Ishikawa (cell line): ENCODE measurements around the gene TP73.

Experiments
- CEBPB ChIP-seq: IDR thresholded peaks from 2 replicates; pipeline ENCODE4 v1.6.1; 2012
- CREB1 ChIP-seq: IDR thresholded peaks from 2 replicates; pipeline ENCODE4 v1.6.1; 2012; ENCODE audit warnings: low read depth
- EGR1 ChIP-seq: IDR thresholded peaks from 2 replicates; pipeline ENCODE4 v1.6.1; 2012
- EP300 ChIP-seq: IDR thresholded peaks from 2 replicates; pipeline ENCODE4 v1.6.1; 2012; ENCODE audit warnings: borderline replicate concordance
- FOXM1 ChIP-seq: IDR thresholded peaks from 2 replicates; pipeline ENCODE4 v1.6.1; 2012; ENCODE audit warnings: low read depth, borderline replicate concordance
- MAX ChIP-seq: IDR thresholded peaks from 2 replicates; pipeline ENCODE4 v1.6.1; 2012
- NFIC ChIP-seq: IDR thresholded peaks from 2 replicates; pipeline ENCODE4 v1.6.1; 2012
- RAD21 ChIP-seq: IDR thresholded peaks from 2 replicates; pipeline ENCODE4 v1.6.1; 2012; ENCODE audit warnings: low read depth
- TAF1 ChIP-seq: IDR thresholded peaks from 2 replicates; pipeline ENCODE4 v1.6.1; 2012; ENCODE audit warnings: low read depth, mild to moderate bottlenecking
- TCF12 ChIP-seq: IDR thresholded peaks from 2 replicates; pipeline ENCODE4 v1.6.1; 2012; ENCODE audit warnings: low read depth
- TEAD4 ChIP-seq: IDR thresholded peaks from 2 replicates; pipeline ENCODE4 v1.6.1; 2012
- YY1 ChIP-seq: IDR thresholded peaks from 2 replicates; pipeline ENCODE4 v1.6.1; 2012; ENCODE audit warnings: low read depth
- ZBTB7A ChIP-seq: IDR thresholded peaks from 2 replicates; pipeline ENCODE4 v1.6.1; 2012; ENCODE audit warnings: low read depth
- TF ChIP-seq, protein P1 (sequence below): IDR thresholded peaks from 2 replicates; pipeline ENCODE4 v1.6.1; 2012
- TF ChIP-seq, protein P2 (sequence below): IDR thresholded peaks from 2 replicates; pipeline ENCODE4 v1.6.1; 2012; ENCODE audit warnings: low read depth, mild to moderate bottlenecking

Gene TP73

GRCh38 chr1:3633344-3634058, 18.8 kb upstream of the TP73 start:
- TF ChIP-seq FOXM1, result no peak
- TF ChIP-seq, protein P1, sequence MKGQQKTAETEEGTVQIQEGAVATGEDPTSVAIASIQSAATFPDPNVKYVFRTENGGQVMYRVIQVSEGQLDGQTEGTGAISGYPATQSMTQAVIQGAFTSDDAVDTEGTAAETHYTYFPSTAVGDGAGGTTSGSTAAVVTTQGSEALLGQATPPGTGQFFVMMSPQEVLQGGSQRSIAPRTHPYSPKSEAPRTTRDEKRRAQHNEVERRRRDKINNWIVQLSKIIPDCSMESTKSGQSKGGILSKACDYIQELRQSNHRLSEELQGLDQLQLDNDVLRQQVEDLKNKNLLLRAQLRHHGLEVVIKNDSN, result no peak
- TF ChIP-seq, protein P2, sequence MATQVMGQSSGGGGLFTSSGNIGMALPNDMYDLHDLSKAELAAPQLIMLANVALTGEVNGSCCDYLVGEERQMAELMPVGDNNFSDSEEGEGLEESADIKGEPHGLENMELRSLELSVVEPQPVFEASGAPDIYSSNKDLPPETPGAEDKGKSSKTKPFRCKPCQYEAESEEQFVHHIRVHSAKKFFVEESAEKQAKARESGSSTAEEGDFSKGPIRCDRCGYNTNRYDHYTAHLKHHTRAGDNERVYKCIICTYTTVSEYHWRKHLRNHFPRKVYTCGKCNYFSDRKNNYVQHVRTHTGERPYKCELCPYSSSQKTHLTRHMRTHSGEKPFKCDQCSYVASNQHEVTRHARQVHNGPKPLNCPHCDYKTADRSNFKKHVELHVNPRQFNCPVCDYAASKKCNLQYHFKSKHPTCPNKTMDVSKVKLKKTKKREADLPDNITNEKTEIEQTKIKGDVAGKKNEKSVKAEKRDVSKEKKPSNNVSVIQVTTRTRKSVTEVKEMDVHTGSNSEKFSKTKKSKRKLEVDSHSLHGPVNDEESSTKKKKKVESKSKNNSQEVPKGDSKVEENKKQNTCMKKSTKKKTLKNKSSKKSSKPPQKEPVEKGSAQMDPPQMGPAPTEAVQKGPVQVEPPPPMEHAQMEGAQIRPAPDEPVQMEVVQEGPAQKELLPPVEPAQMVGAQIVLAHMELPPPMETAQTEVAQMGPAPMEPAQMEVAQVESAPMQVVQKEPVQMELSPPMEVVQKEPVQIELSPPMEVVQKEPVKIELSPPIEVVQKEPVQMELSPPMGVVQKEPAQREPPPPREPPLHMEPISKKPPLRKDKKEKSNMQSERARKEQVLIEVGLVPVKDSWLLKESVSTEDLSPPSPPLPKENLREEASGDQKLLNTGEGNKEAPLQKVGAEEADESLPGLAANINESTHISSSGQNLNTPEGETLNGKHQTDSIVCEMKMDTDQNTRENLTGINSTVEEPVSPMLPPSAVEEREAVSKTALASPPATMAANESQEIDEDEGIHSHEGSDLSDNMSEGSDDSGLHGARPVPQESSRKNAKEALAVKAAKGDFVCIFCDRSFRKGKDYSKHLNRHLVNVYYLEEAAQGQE, result no peak
- TF ChIP-seq NFIC, result no peak
- no peak for TF ChIP-seq MAX
- TF ChIP-seq TAF1, result no peak
- no peak for TF ChIP-seq EGR1
- no peak for TF ChIP-seq CREB1
- TF ChIP-seq EP300, result no peak
- no peak for TF ChIP-seq YY1
- TF ChIP-seq TEAD4, result no peak
- TF ChIP-seq CEBPB, result no peak
- no peak for TF ChIP-seq TCF12
- TF ChIP-seq ZBTB7A, result no peak
- TF ChIP-seq RAD21, result no peak

DNA sequence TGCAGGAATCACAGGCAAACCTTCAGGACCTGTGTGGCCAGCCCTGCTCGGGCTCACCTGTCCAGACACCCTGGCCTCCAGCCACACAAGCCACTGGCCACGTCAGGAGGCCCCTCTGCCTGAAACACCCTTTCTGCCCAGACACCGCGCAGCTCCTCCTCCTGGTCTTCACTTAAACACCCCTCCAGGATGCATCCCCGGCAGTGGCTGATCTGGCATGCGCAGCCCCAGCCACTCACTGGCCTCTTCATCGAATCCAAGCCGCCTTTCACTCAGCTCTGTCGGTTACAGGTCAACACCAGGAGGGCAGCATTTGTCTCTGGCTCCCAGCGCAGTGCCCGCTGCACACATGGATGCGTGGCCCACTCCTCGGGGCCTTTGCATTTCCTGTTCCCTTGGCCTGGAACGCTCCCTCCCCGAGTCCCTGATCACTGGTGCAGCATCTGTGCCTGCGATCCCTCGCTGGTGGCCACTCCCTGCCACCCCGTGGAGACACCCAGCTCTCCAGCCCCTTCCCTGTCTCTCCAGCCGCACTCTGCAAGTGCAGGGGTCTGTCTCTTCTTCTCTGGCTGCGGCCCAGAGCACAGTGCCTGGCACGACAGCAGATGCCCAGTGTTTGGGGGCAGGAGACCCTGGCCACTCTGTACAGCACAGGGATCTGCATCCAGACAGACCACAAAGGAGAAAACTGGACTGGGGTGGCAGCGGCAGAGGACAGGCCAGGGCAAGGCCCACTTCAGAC, 18.1 kb upstream of the TP73 start:
- TF ChIP-seq CEBPB, result no peak
- no peak for TF ChIP-seq RAD21
- TF ChIP-seq, protein P1, result no peak
- no peak for TF ChIP-seq TAF1
- no peak for TF ChIP-seq TEAD4
- TF ChIP-seq YY1, result no peak
- no peak for TF ChIP-seq ZBTB7A
- no peak for TF ChIP-seq EGR1
- TF ChIP-seq MAX, result no peak
- TF ChIP-seq NFIC, result no peak
- TF ChIP-seq EP300, result no peak
- no peak for TF ChIP-seq TCF12
- TF ChIP-seq FOXM1, result no peak

DNA sequence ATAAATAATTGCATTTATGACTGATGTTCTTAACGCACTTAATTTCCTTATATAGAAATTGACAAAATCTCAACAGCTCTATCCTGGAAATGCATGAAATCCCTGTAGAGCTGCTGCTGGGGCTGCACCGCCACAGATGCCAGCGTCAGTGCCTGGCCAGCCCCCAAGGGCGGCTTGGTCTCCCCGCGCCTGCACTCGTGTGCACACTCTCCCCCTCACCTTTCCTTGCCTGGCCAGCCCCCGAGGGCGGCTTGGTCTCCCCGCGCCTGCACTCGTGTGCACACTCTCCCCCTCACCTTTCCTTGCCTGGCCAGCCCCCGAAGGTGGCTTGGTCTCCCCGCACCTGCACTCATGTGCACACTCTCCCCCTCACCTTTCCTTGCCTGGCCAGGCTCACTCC, 16.2 kb upstream of the TP73 start:
- TF ChIP-seq EP300 (no peak), YY1 (no peak), TEAD4 (no peak), CREB1 (no peak), NFIC (no peak), TCF12 (no peak), EGR1 (no peak), CEBPB (no peak), FOXM1 (no peak), MAX (no peak), ZBTB7A (no peak), TAF1 (no peak), RAD21 (no peak)
- TF ChIP-seq, protein P1, result no peak
- TF ChIP-seq, protein P2, result no peak

DNA sequence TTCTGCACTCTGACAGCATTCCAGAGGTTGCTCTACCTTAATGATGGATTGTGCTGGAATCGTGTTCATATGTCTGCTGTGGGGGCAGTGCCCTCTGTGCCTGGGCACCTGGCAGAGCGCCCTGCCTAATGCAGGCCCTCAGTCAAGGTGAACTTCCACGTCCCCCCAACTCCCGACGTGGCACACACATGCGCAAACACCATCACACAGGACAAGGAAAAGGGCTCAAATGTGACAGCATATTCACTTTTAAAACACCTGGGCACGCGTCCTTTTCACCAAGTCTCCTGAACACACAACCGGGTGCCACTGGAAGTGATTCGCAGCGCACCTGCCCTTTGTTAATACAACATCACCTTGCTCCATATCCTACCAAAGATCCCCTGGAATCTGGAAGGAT, 15.8 kb upstream of the TP73 start:
- TF ChIP-seq TCF12, result no peak
- no peak for TF ChIP-seq TEAD4
- no peak for TF ChIP-seq TAF1
- no peak for TF ChIP-seq CEBPB
- TF ChIP-seq CREB1, result no peak
- TF ChIP-seq FOXM1, result no peak
- TF ChIP-seq, protein P2, result no peak
- TF ChIP-seq YY1, result no peak
- no peak for TF ChIP-seq RAD21
- TF ChIP-seq EP300, result no peak
- no peak for TF ChIP-seq EGR1
- TF ChIP-seq, protein P1, result no peak
- no peak for TF ChIP-seq MAX
- TF ChIP-seq NFIC, result no peak
- no peak for TF ChIP-seq ZBTB7A
